GM18517 (cell line): ENCODE results near the gene ALDH1B1.
A peak's percentile ranks its signal among the peaks of the same experiment; 100 is the strongest.

Experiments
- ATAC-seq: cut with Tn5 transposase; IDR thresholded peaks from one replicate; pipeline ENCODE4 v1.9.1; 2021; ENCODE audit warnings: mild to moderate bottlenecking, moderate library complexity; ENCODE audit not compliant: unreplicated experiment

ALDH1B1 gene

GRCh38 chr9:38392235-38393127, at the start of gene ALDH1B1:
TSS of gene ALDH1B1 (plus strand) at chr9:38392702. CDS start at chr9:38395749, 3,047 bp downstream.
- ATAC-seq, result peak; percentile 95

GRCh38 chr9:38343037-38343436, 49.5 kb upstream of the ALDH1B1 start:
- ATAC-seq, result no peak

- no peak for ATAC-seq
Measured at GRCh38 chr9:38343552-38343951, 49.0 kb upstream of the ALDH1B1 start.

- no peak for ATAC-seq
Measured at GRCh38 chr9:38344566-38345324, 47.8 kb upstream of the ALDH1B1 start.

- ATAC-seq, result no peak
Measured at GRCh38 chr9:38345851-38346755, 46.4 kb upstream of the ALDH1B1 start.

- ATAC-seq, result no peak
Measured at GRCh38 chr9:38346811-38347210, 45.7 kb upstream of the ALDH1B1 start.

- no peak for ATAC-seq
Measured at GRCh38 chr9:38347271-38347671, 45.2 kb upstream of the ALDH1B1 start.

- ATAC-seq, result no peak
Measured at GRCh38 chr9:38347946-38348345, 44.6 kb upstream of the ALDH1B1 start.

- ATAC-seq, result no peak
Measured at GRCh38 chr9:38350529-38350928, 42.0 kb upstream of the ALDH1B1 start.

GRCh38 chr9:38352530-38353328, 39.8 kb upstream of the ALDH1B1 start:
- no peak for ATAC-seq

- ATAC-seq, result no peak
Measured at GRCh38 chr9:38355115-38355514, 37.4 kb upstream of the ALDH1B1 start.

GRCh38 chr9:38355517-38356120, 36.9 kb upstream of the ALDH1B1 start:
- no peak for ATAC-seq

GRCh38 chr9:38356851-38357250, 35.7 kb upstream of the ALDH1B1 start:
- no peak for ATAC-seq

- no peak for ATAC-seq
Measured at GRCh38 chr9:38357350-38358114, 35.0 kb upstream of the ALDH1B1 start.

- no peak for ATAC-seq
Measured at GRCh38 chr9:38358390-38359296, 33.9 kb upstream of the ALDH1B1 start.

- ATAC-seq, result no peak
Measured at GRCh38 chr9:38359297-38359653, 33.2 kb upstream of the ALDH1B1 start.

GRCh38 chr9:38359689-38360385, 32.7 kb upstream of the ALDH1B1 start:
- no peak for ATAC-seq
